Keratinocyte (primary cell): Measurements from ENCODE around the gene PAM16.

Source experiments
- EZH2 ChIP-seq: IDR thresholded peaks from one replicate; pipeline ENCODE4 v1.6.1; 2012; ENCODE audit warnings: inconsistent platforms, mild to moderate bottlenecking, low read length, moderate library complexity
- TF ChIP-seq, protein P1 (sequence below), 3 experiments: IDR thresholded peaks in 1 of 3; conservative IDR thresholded peaks in 1 of 3; optimal IDR thresholded peaks in 1 of 3; 2 replicates in 2 of 3; 3 replicates in 1 of 3; pipeline versions ENCODE3 to v1.5.1; 2011; ENCODE audit warnings: low read length in 3 of 3, mild to moderate bottlenecking in 3 of 3, moderate library complexity in 2 of 3, control low read depth in 1 of 3, inconsistent platforms in 1 of 3; ENCODE audit not compliant: insufficient read depth in 2 of 3; ENCODE audit errors: extremely low read depth in 1 of 3

DNA sequence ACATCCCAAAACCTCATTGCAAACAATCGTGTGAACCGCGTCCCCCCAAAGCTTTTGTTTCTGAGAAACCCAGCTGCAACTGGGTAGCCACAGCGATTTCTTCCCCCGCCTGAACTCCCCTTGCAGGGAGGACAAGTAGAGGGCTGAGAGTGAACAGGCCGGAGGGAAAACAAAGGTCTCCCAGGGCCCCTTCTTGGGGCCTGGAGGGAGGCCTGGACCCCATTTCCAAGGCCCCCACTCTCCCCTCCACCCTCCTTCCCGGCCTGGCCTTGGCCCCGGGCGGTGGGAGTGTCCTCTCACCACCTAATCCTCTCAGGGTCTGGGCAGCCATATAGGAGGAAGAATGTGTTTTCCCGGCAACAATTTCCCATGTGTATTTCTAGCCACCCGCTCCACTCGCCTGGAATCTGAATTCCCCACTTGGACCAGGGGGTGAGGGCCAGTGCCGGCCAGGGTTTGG is 32.6 kb downstream of the PAM16 start:
- no peak for TF ChIP-seq EZH2
- TF ChIP-seq, protein P1, sequence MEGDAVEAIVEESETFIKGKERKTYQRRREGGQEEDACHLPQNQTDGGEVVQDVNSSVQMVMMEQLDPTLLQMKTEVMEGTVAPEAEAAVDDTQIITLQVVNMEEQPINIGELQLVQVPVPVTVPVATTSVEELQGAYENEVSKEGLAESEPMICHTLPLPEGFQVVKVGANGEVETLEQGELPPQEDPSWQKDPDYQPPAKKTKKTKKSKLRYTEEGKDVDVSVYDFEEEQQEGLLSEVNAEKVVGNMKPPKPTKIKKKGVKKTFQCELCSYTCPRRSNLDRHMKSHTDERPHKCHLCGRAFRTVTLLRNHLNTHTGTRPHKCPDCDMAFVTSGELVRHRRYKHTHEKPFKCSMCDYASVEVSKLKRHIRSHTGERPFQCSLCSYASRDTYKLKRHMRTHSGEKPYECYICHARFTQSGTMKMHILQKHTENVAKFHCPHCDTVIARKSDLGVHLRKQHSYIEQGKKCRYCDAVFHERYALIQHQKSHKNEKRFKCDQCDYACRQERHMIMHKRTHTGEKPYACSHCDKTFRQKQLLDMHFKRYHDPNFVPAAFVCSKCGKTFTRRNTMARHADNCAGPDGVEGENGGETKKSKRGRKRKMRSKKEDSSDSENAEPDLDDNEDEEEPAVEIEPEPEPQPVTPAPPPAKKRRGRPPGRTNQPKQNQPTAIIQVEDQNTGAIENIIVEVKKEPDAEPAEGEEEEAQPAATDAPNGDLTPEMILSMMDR (optimal IDR thresholded peaks at IDR 0.05 in 1 of 3, IDR thresholded peaks at IDR 0.05 in 1 of 3, conservative IDR thresholded peaks at IDR 0.05 in 1 of 3; ENCODE audit: extremely low read depth in 1 of 3, insufficient read depth in 2 of 3, low read length in 3 of 3) = no peak
